CD14-positive monocyte (primary cell): ENCODE data around the gene KITLG. TPM values are rescaled to one million over a fixed set of nuclear protein-coding genes. Genes with fewer than 3 reads are reported as not detected.

Source experiments
- DNase-seq, 3 donors: peaks; one replicate each; pipeline ENCODE4 v3.0.0-alpha.2; 2011 to 2022
- H2AFZ ChIP-seq: 2 replicates; pipeline ENCODE4 v1.6.0; 2012; ENCODE audit warnings: mild to moderate bottlenecking, low read depth, low read length, inconsistent platforms; ENCODE audit not compliant: insufficient read depth, poor library complexity, severe bottlenecking
- H3K27ac ChIP-seq, 2 donors: 1 replicate in 1 of 2; 2 replicates in 1 of 2; pipeline ENCODE4 v1.5.1; 2012 to 2013; ENCODE audit warnings: low read length in 2 of 2, control low read depth in 1 of 2, inconsistent platforms in 1 of 2, low read depth in 1 of 2, mild to moderate bottlenecking in 1 of 2
- H3K27me3 ChIP-seq, 2 donors: one replicate each; pipeline versions ENCODE4 v1.6.0 to v1.6.1; 2011 to 2013; ENCODE audit warnings: low read length in 2 of 2; ENCODE audit not compliant: control insufficient read depth in 2 of 2, insufficient read depth in 2 of 2
- H3K36me3 ChIP-seq, 2 donors: replicated peaks in 1 of 2; 1 replicate in 1 of 2; 2 replicates in 1 of 2; pipeline versions ENCODE4 v1.5.1 to v1.6.1; 2012 to 2013; ENCODE audit warnings: low read length in 2 of 2, control low read depth in 1 of 2, inconsistent platforms in 1 of 2, mild to moderate bottlenecking in 1 of 2; ENCODE audit not compliant: insufficient read depth in 2 of 2, control insufficient read depth in 1 of 2
- H3K4me1 ChIP-seq, 2 donors: 1 replicate in 1 of 2; 2 replicates in 1 of 2; pipeline versions ENCODE4 v1.5.1 to v1.6.1; 2012 to 2013; ENCODE audit warnings: low read length in 2 of 2, control low read depth in 1 of 2, inconsistent platforms in 1 of 2, mild to moderate bottlenecking in 1 of 2, moderate library complexity in 1 of 2; ENCODE audit not compliant: insufficient read depth in 2 of 2, control insufficient read depth in 1 of 2
- H3K4me2 ChIP-seq: replicated peaks from 2 replicates; pipeline ENCODE3; 2012; ENCODE audit warnings: low read length, moderate library complexity, mild to moderate bottlenecking; ENCODE audit not compliant: poor library complexity, severe bottlenecking; ENCODE audit errors: extremely low read depth
- H3K4me3 ChIP-seq, 3 experiments: fragments of 200-600 bp in 1 of 3; sonication (generic) in 1 of 3; replicated peaks in 1 of 3; 1 replicate in 2 of 3; 2 replicates in 1 of 3; pipeline ENCODE4 v1.5.1; 2011 to 2013; ENCODE audit warnings: low read length in 3 of 3, mild to moderate bottlenecking in 3 of 3, control low read depth in 2 of 3, low read depth in 2 of 3, inconsistent platforms in 1 of 3, moderate library complexity in 1 of 3
- H3K79me2 ChIP-seq: 2 replicates; pipeline ENCODE4 v1.6.0; 2012; ENCODE audit warnings: mild to moderate bottlenecking, control low read depth, inconsistent platforms, low read length, moderate library complexity; ENCODE audit not compliant: insufficient read depth
- H3K9ac ChIP-seq: 2 replicates; pipeline ENCODE4 v1.6.0; 2017; ENCODE audit warnings: low read length, mild to moderate bottlenecking; ENCODE audit not compliant: insufficient read depth, poor library complexity, severe bottlenecking
- H3K9me3 ChIP-seq, 2 donors: replicated peaks in 1 of 2; 1 replicate in 1 of 2; 2 replicates in 1 of 2; pipeline versions ENCODE4 v1.5.1 to v1.6.1; 2012 to 2013; ENCODE audit warnings: low read length in 2 of 2, control low read depth in 1 of 2; ENCODE audit not compliant: control insufficient read depth in 1 of 2, insufficient read depth in 1 of 2
- H4K20me1 ChIP-seq: 2 replicates; pipeline ENCODE4 v1.6.0; 2012; ENCODE audit warnings: mild to moderate bottlenecking, low read length, control low read depth, moderate library complexity; ENCODE audit not compliant: insufficient read depth
- H3K27ac Mint-ChIP-seq, 7 donors: one replicate each; pipeline ENCODE4 v1.8.0; 2020; ENCODE audit warnings: mild to moderate bottlenecking in 7 of 7, mixed read lengths in 7 of 7, moderate library complexity in 6 of 7, inconsistent platforms in 2 of 7
- H3K27me3 Mint-ChIP-seq, 3 donors: one replicate each; pipeline ENCODE4 v1.8.0; 2021 to 2022; ENCODE audit warnings: low read depth in 3 of 3, mild to moderate bottlenecking in 3 of 3, mixed read lengths in 3 of 3, moderate library complexity in 3 of 3, inconsistent platforms in 1 of 3
- H3K36me3 Mint-ChIP-seq, 2 donors: one replicate each; pipeline ENCODE4 v1.8.0; 2020; ENCODE audit warnings: mixed read lengths in 2 of 2, inconsistent platforms in 1 of 2, mild to moderate bottlenecking in 1 of 2
- H3K4me1 Mint-ChIP-seq: one replicate; pipeline ENCODE4 v1.8.0; 2020; ENCODE audit warnings: mild to moderate bottlenecking, mixed read lengths
- H3K4me3 Mint-ChIP-seq, 2 donors: one replicate each; pipeline ENCODE4 v1.8.0; 2020; ENCODE audit warnings: mild to moderate bottlenecking in 2 of 2, mixed read lengths in 2 of 2, moderate library complexity in 1 of 2
- H3K9me3 Mint-ChIP-seq, 7 donors: one replicate each; pipeline ENCODE4 v1.8.0; 2020 to 2022; ENCODE audit warnings: mixed read lengths in 7 of 7, mild to moderate bottlenecking in 6 of 7, moderate library complexity in 6 of 7, inconsistent platforms in 2 of 7
- WGBS: methylation state at CpG from one replicate; pipeline ENCODE4 v1.1.5; 2013; ENCODE audit warnings: missing lambda C conversion rate; ENCODE audit not compliant: insufficient coverage; 5-methylcytosine and 5-hydroxymethylcytosine counted together
- intact Hi-C, 2 donors: fragments of 100-400 bp; cut with micrococcal nuclease; formaldehyde crosslinking; loops; one replicate each; pipeline versions ENCODE4 v1.15.0 to v1.15.1; 2023
- polyA plus RNA-seq, 3 donors: library from polyadenylated mRNA; depleted of rRNA in 1 of 3; unstranded in 2 of 3; stranded (reverse) in 1 of 3; fragments of 300-500 nt in 2 of 3; fragments of >200 nt in 1 of 3; fragmentation: Illumina TruSeq in 2 of 3; gene quantifications; 1 replicate in 2 of 3; 2 replicates in 1 of 3; pipeline ENCODE4 v1.2.3, GENCODE V29; 2012 to 2021
- TF ChIP-seq, protein P1 (sequence below): fragments of 200-600 bp; IDR thresholded peaks from one replicate; pipeline ENCODE4 v1.8.0; 2022; ENCODE audit warnings: antibody characterized with exemption, mild to moderate bottlenecking

The KITLG gene
- polyA plus RNA-seq, 3 donors = 0.03 to 0.07 TPM; not detected in 1

DNA sequence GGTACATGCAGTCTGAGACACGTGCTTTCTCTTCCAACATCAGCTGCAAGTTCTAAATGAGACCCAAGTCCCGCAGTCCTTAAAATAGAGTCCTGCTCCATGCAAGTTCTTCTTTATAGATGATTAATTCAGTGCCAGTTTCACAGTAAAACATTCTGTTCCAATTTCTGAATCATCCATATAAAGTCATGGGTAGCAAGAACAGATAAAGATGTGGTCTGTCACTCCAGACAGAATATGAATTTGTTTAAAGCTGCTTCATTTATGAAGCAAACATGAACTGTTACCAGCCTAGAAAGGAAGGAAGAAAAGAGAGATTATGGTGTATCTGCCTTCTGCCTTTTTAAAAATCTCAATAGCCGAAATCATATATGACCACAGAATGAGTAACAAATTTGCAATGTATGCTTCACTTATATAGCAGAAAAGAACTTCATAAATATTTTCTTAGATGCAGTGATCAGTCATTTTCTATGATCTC, 83.3 kb downstream of the KITLG start:
- Mint-ChIP-seq H3K27me3 (no peaks in the 10 kb centered on the region), H3K36me3 (no peaks in the 10 kb centered on the region), H3K4me1 (no peaks in the 10 kb centered on the region), H3K4me3 (no peak overlapping the region), H3K27ac (no peak overlapping the region), H3K9me3 (peaks cover 0 to 3% (median 0%) of the 10 kb centered on the region in 7 donors)
- Histone ChIP-seq H2AFZ (no peak overlapping the region), H3K4me3 (no peak overlapping the region), H3K27ac (no peak overlapping the region), H4K20me1 (no peaks in the 10 kb centered on the region), H3K9ac (no peak overlapping the region), H3K9me3 (no peaks in the 10 kb centered on the region), H3K4me2 (no peak overlapping the region), H3K36me3 (no peaks in the 10 kb centered on the region), H3K4me1 (no peaks in the 10 kb centered on the region), H3K27me3 (no peaks in the 10 kb centered on the region), H3K79me2 (no peaks in the 10 kb centered on the region)
- TF ChIP-seq, protein P1, sequence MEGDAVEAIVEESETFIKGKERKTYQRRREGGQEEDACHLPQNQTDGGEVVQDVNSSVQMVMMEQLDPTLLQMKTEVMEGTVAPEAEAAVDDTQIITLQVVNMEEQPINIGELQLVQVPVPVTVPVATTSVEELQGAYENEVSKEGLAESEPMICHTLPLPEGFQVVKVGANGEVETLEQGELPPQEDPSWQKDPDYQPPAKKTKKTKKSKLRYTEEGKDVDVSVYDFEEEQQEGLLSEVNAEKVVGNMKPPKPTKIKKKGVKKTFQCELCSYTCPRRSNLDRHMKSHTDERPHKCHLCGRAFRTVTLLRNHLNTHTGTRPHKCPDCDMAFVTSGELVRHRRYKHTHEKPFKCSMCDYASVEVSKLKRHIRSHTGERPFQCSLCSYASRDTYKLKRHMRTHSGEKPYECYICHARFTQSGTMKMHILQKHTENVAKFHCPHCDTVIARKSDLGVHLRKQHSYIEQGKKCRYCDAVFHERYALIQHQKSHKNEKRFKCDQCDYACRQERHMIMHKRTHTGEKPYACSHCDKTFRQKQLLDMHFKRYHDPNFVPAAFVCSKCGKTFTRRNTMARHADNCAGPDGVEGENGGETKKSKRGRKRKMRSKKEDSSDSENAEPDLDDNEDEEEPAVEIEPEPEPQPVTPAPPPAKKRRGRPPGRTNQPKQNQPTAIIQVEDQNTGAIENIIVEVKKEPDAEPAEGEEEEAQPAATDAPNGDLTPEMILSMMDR = no peak
- intact Hi-C loops = no loop called here
- DNase-seq = no peak
- no CpG with 5 or more reads among the region's 3 CpGs for WGBS

DNA sequence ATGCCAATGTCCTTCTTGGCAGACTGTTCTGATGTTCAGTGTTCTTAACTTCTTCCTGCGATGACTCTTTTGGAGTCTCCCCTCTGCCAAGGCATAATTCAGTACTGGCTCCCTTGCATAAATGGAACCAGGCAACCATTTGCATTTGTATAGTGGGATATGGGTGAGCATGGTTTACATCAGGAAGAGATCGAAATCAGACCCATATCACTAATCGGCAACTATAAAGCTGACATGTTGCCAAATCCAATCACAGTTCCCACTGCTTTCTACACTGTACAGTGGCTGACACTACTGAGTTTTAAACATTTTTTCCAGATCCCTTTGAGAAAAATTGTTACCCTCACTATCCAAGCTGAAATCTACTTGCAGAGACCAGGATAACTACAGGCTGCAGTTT, 83.8 kb downstream of the KITLG start:
- H3K4me1 Mint-ChIP-seq = no peaks in the 10 kb centered on the region
- no peak overlapping the region for H3K4me3 Mint-ChIP-seq
- intact Hi-C loops = no loop called here
- peaks cover 0 to 3% (median 0%) of the 10 kb centered on the region in 7 donors for H3K9me3 Mint-ChIP-seq
- TF ChIP-seq, protein P1 = no peak
- H3K27ac Mint-ChIP-seq = no peak overlapping the region
- H3K36me3 Mint-ChIP-seq = no peaks in the 10 kb centered on the region
- no peak overlapping the region for H3K4me3 ChIP-seq
- H3K36me3 ChIP-seq = no peaks in the 10 kb centered on the region
- no peaks in the 10 kb centered on the region for H4K20me1 ChIP-seq
- H3K79me2 ChIP-seq = no peaks in the 10 kb centered on the region
- no peak overlapping the region for H3K4me2 ChIP-seq
- H3K9ac ChIP-seq = no peak overlapping the region
- no peak for DNase-seq
- no peaks in the 10 kb centered on the region for H3K27me3 ChIP-seq
- 100% methylated on average over 1 of the region's 3 CpGs for WGBS
- no peak overlapping the region for H3K27ac ChIP-seq
- H3K9me3 ChIP-seq = no peaks in the 10 kb centered on the region
- no peak overlapping the region for H2AFZ ChIP-seq
- H3K27me3 Mint-ChIP-seq = no peaks in the 10 kb centered on the region
- no peaks in the 10 kb centered on the region for H3K4me1 ChIP-seq
